Measurements from ENCODE around the gene PNRC2. TPM values are rescaled to one million over a fixed set of nuclear protein-coding genes. Genes with fewer than 3 reads are reported as not detected.

PNRC2 gene
- total and polyA plus RNA-seq, 7 donors = 39.5 to 179 (median 61.8) TPM

- TF ChIP-seq, protein P1, sequence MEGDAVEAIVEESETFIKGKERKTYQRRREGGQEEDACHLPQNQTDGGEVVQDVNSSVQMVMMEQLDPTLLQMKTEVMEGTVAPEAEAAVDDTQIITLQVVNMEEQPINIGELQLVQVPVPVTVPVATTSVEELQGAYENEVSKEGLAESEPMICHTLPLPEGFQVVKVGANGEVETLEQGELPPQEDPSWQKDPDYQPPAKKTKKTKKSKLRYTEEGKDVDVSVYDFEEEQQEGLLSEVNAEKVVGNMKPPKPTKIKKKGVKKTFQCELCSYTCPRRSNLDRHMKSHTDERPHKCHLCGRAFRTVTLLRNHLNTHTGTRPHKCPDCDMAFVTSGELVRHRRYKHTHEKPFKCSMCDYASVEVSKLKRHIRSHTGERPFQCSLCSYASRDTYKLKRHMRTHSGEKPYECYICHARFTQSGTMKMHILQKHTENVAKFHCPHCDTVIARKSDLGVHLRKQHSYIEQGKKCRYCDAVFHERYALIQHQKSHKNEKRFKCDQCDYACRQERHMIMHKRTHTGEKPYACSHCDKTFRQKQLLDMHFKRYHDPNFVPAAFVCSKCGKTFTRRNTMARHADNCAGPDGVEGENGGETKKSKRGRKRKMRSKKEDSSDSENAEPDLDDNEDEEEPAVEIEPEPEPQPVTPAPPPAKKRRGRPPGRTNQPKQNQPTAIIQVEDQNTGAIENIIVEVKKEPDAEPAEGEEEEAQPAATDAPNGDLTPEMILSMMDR (IDR thresholded peaks at IDR 0.05) = no peak
- Histone ChIP-seq H3K27me3 (ENCODE audit: insufficient read depth in 3 of 3, low read length in 2 of 3) (no peaks in the 10 kb centered on the region), H3K27ac (peak overlapping the region; percentile 97), H3K4me1 (peaks cover 39% of the 10 kb centered on the region), H3K9me3 (no peaks in the 10 kb centered on the region), H3K4me3 (peak overlapping the region; percentile 88), H3K36me3 (ENCODE audit: insufficient read depth in 1 of 2, low read depth in 1 of 2) (peaks cover 0 to 27% of the 10 kb centered on the region in 2 donors)
- intact Hi-C loops (cut with DNase I) = loop anchor here in 1 of 2 donors (5.0 kb wide), 1 partner anchor 39 kb away; no protein-coding TSS in a partner anchor
- ATAC-seq = no peak
- no peak for DNase-seq
- WGBS, 3 donors = 58 to 68% (median 66%) methylated on average over 1 of the region's 1 CpG
Observed at GRCh38 chr1:23977854-23978191, 18.2 kb downstream of the PNRC2 start.

- H3K9me3 ChIP-seq = no peaks in the 10 kb centered on the region
- intact Hi-C loops (cut with DNase I) = loop anchor here in 1 of 2 donors (1.0 to 5.0 kb wide), 2 partner anchors 19 to 38 kb away; no protein-coding TSS in a partner anchor
- H3K4me3 ChIP-seq = peak overlapping the region; percentile 88
- DNase-seq = no peak
- H3K27me3 ChIP-seq (ENCODE audit: insufficient read depth in 3 of 3, low read length in 2 of 3) = no peaks in the 10 kb centered on the region
- TF ChIP-seq, protein P1 (IDR thresholded peaks at IDR 0.05) = no peak
- peak overlapping the region; percentile 97 for H3K27ac ChIP-seq
- 0 to 3% (median 2%) methylated on average over 4 of the region's 4 CpGs for WGBS, 3 donors
- H3K4me1 ChIP-seq = peaks cover 39% of the 10 kb centered on the region
- peaks cover 0 to 17% of the 10 kb centered on the region in 2 donors for H3K36me3 ChIP-seq (ENCODE audit: insufficient read depth in 1 of 2, low read depth in 1 of 2)
- ATAC-seq = no peak
Observed at GRCh38 chr1:23978805-23979204, 19.2 kb downstream of the PNRC2 start.

DNA sequence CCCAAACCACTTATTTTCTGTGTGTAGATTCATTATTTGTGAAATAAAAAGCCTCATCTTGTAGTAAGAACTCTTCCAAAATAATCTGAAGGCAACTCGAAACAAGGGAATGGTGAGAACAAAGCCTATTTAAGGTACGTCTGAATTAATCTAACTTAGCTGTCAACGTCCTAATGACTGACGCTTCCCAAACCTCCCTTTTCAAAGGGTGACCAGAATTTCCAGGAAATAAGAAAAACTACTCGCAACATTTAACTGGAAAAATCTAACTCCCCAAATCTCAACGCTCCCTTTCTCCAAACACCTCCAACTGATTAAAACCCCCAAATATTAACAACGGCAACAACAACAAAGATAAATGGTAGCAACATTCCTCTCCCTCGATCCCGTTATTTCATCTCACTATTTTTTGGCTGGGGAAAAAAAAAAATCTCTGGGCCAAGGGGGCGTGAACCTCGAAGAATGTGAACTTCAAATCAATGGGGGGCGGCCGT is 19.8 kb downstream of the PNRC2 start:
- ATAC-seq = no peak

DNA sequence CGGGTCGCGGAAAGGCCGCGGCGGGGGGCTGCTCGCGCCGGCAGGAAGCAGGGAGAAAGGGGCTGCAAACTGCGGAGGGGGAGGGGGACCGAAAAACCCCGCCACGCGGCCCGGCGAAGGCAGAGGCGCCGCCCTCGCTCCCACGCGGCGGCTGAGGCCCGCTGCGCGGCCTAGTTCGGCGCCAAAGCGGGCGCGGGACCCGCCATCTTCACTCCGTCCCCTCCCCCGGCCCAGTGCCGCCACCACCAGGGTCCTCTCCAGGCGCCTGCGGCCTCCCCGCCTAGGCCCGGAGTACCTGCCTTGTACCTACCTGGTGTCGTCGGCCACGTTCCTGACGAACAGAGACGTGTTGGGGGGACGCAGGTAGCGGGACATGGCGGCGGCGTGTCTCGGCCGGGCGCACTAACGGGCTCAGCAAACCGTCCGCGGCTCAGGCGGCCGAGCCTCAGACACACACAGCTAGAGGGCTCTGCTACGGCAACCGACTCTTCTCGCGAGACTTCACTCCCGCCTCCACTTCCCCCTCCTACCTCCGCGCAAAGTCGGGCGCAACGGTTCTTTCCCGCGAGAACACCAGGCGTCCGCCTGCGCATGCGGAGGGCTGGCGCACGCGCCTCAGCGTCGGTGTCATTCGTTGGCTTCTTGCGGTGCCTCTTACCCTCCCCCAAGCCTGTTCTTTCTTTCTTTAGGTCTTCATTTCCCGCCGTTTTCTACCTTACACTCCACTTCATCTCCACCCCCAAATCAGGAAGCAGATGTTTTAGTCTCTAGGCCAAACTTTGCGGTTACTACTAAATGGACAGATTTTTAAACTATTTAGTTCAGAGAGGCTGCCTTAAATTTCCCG is 20.5 kb downstream of the PNRC2 start, which contains the start of gene SRSF10:
Gene SRSF10 (minus strand): TSS at position 447 of the 847 bp plus-strand sequence. CDS start 72 bp downstream, at position 375.
- Histone ChIP-seq H3K36me3 (ENCODE audit: insufficient read depth in 1 of 2, low read depth in 1 of 2) (peaks cover 0 to 6% of the 10 kb centered on the region in 2 donors), H3K27me3 (ENCODE audit: insufficient read depth in 3 of 3, low read length in 2 of 3) (no peaks in the 10 kb centered on the region), H3K27ac (peak within 1 kb of the TSS; percentile 97), H3K4me1 (peaks cover 36% of the 10 kb centered on the region), H3K9me3 (no peaks in the 10 kb centered on the region), H3K4me3 (peak within 1 kb of the TSS; percentile 88)
- WGBS, 3 donors = 0% methylated on average over 59 to 84 of the region's 84 CpGs
- DNase-seq = peak; percentile 97 to 99
- peak; percentile 98 to 99 (median 98) for ATAC-seq
- TF ChIP-seq, protein P1 (IDR thresholded peaks at IDR 0.05) = peak; percentile 34
- intact Hi-C loops (cut with DNase I) = loop anchor here in 1 of 2 donors (1.0 to 5.0 kb wide), 2 partner anchors 20 to 37 kb away; no protein-coding TSS in a partner anchor

More for the DNA sequence above, 19.8 kb downstream of the PNRC2 start:
- Histone ChIP-seq H3K4me1 (peaks cover 36% of the 10 kb centered on the region), H3K27ac (peak overlapping the region; percentile 97), H3K4me3 (peak overlapping the region; percentile 88), H3K9me3 (no peaks in the 10 kb centered on the region), H3K27me3 (ENCODE audit: insufficient read depth in 3 of 3, low read length in 2 of 3) (no peaks in the 10 kb centered on the region), H3K36me3 (ENCODE audit: insufficient read depth in 1 of 2, low read depth in 1 of 2) (peaks cover 0 to 11% of the 10 kb centered on the region in 2 donors)
- TF ChIP-seq, protein P1 (IDR thresholded peaks at IDR 0.05) = no peak
- no peak for DNase-seq
- intact Hi-C loops (cut with DNase I) = loop anchor here in 1 of 2 donors (1.0 to 5.0 kb wide), 2 partner anchors 19 to 38 kb away; no protein-coding TSS in a partner anchor
- WGBS, 3 donors = 0% methylated on average over 13 of the region's 13 CpGs

Data from psoas muscle (tissue), 8 donors.